WI38 (cell line): ENCODE data around the gene TMEM31.
"Not testable (repeated sequence)": the region's sequence is repeated elsewhere in the genome, so short reads cannot be mapped to it uniquely, and the experiment has no call there.

Experiments
- H3K4me3 ChIP-seq: 2 replicates; pipeline ENCODE4 v1.5.1; 2011; ENCODE audit warnings: low read depth, mild to moderate bottlenecking, control low read depth, low read length
- CTCF ChIP-seq: IDR thresholded peaks from 2 replicates; pipeline ENCODE4 v1.5.1; 2012; ENCODE audit warnings: low read depth, mild to moderate bottlenecking, control low read depth, low read length

The TMEM31 gene

DNA sequence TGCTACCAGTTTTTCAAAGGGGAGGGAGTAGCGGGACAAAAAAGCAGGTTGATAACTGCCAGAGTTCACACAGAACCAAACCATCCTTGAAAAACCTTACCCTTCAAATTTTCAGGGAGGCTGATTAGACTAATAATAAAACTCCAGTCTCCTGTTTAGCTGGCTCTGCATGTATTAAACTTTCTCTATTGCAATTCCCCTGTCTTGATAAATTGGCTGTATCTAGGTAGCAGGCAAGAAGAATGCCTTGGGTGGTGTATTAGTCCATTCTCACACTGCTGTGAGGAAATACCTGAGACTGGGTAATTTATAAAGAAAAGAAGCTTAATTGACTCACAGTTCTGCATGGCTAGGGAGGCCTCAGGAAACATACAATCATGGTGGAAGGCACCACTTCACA lies 47.8 kb downstream of the TMEM31 start:
- no peak overlapping the region for H3K4me3 ChIP-seq
- TF ChIP-seq CTCF = no peak

- H3K4me3 ChIP-seq = not testable (repeated sequence)
These were observed 52.8 kb downstream of the TMEM31 start for GRCh38 chrX:103763541-103763940.
